Measurements from ENCODE around the gene GOLM1.

DNA sequence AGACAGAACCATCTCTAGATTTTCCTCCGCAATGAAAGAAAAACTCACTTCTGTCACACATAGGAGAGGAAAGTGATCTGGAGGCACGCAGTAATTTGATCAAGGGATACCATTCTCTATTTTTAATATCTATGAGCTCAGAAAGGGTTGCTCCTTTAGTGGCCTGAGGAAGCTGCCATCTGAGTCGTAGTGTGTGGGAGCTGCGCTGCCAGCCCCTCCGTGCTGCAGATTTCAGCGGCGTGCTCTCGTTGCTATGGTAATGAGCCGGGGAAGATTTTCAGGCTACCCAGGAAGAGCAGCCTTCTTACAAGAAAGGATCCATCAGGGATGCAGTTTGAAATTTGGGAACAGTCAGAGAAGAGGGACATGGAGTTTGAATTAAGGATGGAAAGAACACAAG is 17.1 kb upstream of the GOLM1 start:
- TF ChIP-seq CTCF (IDR thresholded peaks at IDR 0.05; ENCODE audit: low read depth, low read length, missing input control) (no peak), FOXA1 (IDR thresholded peaks at IDR 0.05) (no peak), ZBTB33 (IDR thresholded peaks at IDR 0.05) (no peak), GABPA (IDR thresholded peaks at IDR 0.05 in 1 of 2, conservative IDR thresholded peaks at IDR 0.05 in 1 of 2) (no peak), JUND (IDR thresholded peaks at IDR 0.05) (no peak), TAF1 (conservative IDR thresholded peaks at IDR 0.05) (no peak), REST (IDR thresholded peaks at IDR 0.05) (no peak), FOXA2 (IDR thresholded peaks at IDR 0.05) (no peak), EGR1 (IDR thresholded peaks at IDR 0.05; ENCODE audit: low read depth in 2 of 2) (no peak), RAD21 (IDR thresholded peaks at IDR 0.05) (no peak)
- TF ChIP-seq, protein P1, sequence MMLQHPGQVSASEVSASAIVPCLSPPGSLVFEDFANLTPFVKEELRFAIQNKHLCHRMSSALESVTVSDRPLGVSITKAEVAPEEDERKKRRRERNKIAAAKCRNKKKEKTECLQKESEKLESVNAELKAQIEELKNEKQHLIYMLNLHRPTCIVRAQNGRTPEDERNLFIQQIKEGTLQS (IDR thresholded peaks at IDR 0.05): no peak
- TF ChIP-seq, protein P2, sequence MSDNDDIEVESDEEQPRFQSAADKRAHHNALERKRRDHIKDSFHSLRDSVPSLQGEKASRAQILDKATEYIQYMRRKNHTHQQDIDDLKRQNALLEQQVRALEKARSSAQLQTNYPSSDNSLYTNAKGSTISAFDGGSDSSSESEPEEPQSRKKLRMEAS (IDR thresholded peaks at IDR 0.05): no peak
